ENCODE measurements around the gene SCMH1.
"Not testable (repeated sequence)": the region's sequence is repeated elsewhere in the genome, so short reads cannot be mapped to it uniquely, and the experiment has no call there.

The SCMH1 gene

DNA sequence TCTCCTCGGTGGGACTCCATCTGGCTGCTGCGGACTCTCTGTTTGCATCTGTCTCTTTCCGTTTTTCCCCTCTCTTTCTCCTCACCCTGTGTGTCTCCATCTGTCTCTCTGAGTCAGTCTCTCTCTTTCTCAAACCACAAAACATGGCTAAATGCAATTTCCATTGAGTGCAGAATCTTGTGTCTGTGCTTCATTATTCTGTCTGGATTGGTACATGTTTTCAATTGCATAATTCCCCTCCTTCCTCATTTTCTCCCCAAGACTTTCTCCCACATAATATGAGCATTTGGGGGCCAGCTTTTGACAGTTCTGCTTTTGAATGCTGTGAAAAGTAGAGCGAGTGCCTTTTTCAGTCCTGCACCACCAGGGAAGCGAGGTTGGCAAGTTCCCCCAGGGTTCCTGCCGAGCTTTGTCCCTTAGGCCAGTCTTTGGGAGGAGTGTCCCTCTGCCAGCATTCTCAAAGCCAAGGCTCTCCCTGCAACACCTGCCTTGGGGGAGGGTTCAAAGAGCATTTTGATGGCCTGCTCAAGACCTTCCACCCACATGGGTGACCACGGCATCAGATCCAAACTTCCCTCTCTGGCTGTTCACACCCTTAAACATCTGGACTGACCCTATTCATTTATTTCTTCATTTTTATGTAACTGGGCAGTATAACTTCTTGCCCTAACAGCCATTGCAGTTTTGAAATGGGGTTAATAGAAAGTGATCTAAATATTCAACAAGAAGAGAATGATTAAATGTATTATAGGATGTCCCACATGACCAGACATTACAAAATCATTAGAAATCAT, 32.8 kb upstream of the SCMH1 start:
- no peak for DNase-seq (ENCODE audit: extremely low read depth, low read depth)
- TF ChIP-seq, protein P1, sequence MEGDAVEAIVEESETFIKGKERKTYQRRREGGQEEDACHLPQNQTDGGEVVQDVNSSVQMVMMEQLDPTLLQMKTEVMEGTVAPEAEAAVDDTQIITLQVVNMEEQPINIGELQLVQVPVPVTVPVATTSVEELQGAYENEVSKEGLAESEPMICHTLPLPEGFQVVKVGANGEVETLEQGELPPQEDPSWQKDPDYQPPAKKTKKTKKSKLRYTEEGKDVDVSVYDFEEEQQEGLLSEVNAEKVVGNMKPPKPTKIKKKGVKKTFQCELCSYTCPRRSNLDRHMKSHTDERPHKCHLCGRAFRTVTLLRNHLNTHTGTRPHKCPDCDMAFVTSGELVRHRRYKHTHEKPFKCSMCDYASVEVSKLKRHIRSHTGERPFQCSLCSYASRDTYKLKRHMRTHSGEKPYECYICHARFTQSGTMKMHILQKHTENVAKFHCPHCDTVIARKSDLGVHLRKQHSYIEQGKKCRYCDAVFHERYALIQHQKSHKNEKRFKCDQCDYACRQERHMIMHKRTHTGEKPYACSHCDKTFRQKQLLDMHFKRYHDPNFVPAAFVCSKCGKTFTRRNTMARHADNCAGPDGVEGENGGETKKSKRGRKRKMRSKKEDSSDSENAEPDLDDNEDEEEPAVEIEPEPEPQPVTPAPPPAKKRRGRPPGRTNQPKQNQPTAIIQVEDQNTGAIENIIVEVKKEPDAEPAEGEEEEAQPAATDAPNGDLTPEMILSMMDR (IDR thresholded peaks at IDR 0.05; ENCODE audit: low read depth, low read length), result no peak

DNA sequence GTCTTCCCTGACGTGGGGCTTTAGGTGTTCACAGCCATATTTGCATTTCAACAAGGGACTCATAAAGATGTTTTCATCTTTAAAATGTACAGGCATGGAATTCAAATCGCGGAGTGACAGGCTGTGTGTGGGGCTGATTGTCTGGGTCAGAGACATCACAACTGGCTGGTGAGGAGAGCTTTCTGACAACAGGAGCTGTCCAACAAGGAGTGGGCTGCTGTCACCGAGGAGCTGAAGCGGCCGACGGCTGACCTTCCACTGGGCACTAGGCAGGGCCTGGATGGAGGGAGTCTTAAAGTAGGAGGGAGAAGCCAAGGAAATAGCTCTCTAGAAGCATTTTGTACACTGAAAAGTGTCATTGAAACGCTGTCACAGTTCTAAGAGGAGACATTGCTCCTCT, 30.5 kb upstream of the SCMH1 start:
- TF ChIP-seq, protein P1 (IDR thresholded peaks at IDR 0.05; ENCODE audit: low read depth, low read length), result no peak
- DNase-seq (ENCODE audit: extremely low read depth, low read depth), result no peak

DNA sequence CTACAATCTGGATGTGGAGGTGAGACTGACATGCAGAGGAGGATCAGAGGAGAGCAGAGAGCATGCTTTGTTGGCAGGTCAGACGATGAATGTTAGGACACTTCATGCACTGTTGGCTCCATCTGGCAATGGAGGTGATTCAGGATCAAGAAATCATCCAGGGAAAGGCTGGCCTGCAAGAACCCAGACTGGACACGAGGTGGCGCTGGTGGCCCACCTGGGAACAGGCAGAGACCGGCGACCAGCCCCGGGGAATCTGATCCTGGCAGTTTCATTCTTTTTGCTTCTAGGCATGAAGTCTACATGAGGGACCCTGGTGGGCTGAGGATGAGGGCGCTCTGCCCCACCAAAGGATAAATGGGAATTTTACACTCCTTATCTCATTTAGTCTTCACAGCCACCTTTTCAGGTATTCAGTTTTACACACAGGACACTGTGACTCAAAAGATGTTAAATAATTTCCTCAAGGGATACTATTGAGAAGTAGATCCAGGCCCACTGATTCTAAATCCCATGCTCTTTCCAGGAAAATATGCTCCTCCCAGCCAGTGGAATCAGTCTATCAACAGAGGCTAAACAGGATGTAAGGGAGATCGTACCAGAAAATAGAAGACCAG, 26.2 kb upstream of the SCMH1 start:
- DNase-seq (ENCODE audit: extremely low read depth, low read depth), result peak; percentile 45
- TF ChIP-seq, protein P1 (IDR thresholded peaks at IDR 0.05; ENCODE audit: low read depth, low read length), result peak; percentile 98

DNA sequence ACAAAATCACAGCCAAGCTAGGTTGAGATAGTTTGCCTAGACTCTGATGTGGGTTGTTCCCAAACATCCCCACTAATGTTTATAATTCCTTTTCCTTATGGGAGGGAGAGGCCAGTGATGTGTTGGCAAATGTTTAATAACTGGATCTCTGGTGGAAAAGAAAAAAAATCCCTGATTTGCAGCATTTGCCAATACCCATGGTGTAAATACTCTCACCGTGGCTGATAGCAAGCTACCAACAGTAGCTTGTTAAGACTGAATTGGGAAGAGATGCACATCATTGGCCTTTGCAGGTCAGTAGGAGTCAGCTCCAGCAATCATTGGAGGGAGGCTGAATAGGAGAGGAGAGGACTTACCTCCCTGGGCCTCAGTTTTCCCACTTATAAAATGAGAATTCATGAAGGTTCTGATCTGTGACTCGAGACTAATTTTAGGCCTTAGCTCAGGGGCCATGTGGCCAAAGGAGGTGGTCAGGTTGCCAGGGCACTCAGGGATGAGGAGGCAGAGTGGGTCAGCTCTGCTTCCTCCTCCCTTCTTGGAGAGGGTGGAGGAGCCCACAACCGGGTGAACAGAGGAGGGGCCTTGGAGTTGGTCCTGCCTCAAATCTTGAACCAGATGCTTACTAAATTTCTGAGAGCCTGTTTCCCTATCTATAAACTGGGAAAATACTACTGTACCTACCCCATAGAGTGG, 20.0 kb upstream of the SCMH1 start:
- DNase-seq (ENCODE audit: extremely low read depth, low read depth), result no peak
- TF ChIP-seq, protein P1 (IDR thresholded peaks at IDR 0.05; ENCODE audit: low read depth, low read length), result no peak

DNA sequence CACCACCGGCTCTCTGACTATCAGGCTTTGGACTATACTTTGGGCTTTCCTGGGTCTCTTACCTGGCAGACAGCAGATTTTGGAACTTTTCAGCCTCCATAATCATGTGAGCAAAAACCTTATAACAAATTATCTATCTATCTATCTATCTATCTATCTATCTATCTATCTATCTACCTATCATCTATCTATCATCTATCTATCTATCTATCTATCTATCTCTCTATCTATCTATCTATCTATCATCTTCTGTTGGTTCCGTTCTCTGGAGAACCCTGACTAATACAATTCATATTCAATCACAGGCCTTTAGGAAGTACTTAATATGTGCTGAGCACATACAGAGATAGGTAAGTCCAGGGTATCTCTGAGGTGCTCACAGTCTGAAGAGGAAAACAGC, 18.7 kb upstream of the SCMH1 start:
- no peak for DNase-seq (ENCODE audit: extremely low read depth, low read depth)
- TF ChIP-seq, protein P1 (IDR thresholded peaks at IDR 0.05; ENCODE audit: low read depth, low read length), result no peak

DNA sequence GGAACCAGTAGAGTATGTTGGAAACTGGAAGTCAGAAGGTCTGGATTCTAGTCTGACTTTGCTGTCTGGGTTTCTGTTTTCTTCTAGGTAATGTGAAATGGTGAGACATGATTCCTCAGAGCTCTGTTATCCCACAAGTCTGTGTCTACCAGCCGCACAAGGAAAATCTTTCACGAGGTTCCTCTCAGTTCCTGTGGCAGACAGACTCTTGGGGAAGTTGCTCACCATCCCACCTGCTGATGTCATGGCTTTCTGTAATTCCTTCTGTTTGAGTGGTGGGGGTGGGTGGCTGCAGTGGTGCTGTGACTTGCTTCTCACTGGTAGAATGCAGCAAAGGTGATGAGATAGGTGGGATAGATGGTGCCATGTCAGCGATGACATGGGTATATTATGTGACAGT, 17.1 kb upstream of the SCMH1 start:
- TF ChIP-seq, protein P1 (IDR thresholded peaks at IDR 0.05; ENCODE audit: low read depth, low read length), result no peak

DNA sequence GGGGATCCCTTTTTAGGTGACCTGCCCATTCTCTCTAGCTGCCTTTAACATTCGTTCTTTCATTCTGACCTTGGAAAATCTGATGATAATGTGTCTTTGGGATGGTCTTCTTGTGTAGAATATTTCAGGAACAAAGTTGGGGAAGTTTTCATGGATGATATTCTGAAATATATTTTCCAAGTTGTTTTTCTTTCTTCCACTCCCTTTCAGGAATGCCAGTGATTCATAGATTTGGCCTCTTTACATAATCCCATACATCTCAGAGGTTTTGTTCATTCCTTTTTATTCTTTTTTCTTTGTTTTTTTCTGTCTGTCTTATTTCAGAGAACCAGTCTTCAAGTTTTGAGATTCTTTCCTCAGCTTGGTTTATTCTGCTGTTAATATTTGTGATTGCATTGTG, 13.9 kb upstream of the SCMH1 start:
- no peak for DNase-seq (ENCODE audit: extremely low read depth, low read depth)
- TF ChIP-seq, protein P1 (IDR thresholded peaks at IDR 0.05; ENCODE audit: low read depth, low read length), result no peak

More for the DNA sequence above, 17.1 kb upstream of the SCMH1 start:
- DNase-seq (ENCODE audit: extremely low read depth, low read depth), result no peak

DNA sequence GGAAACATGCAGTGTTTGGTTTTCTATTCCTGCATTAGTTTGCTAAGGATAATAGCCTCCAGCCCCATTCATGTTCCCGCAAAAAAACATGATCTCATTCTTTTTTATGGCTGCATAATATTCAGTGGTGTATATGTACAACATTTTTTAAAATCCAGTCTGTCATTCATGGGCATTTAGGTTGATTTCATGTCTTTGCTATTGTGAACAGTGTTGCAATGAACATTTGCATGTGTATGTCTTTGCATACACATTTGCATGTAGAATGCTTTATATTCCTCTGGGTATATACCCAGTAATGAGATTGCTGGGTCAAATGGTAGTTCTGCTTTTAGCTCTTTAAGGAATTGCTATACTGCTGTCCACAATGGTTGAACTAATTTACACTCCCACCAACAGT, 9.0 kb upstream of the SCMH1 start:
- not testable (repeated sequence) for DNase-seq (ENCODE audit: extremely low read depth, low read depth)

All from AG09319 (cell line).